Sigmoid colon (tissue), 4 donors: ENCODE data around the gene SLC39A11.

Experiments
- POLR2A ChIP-seq, 2 donors: fragments of 450-650 bp; IDR thresholded peaks; one replicate each; pipeline ENCODE4 v1.6.1; 2016; ENCODE audit warnings: antibody characterized with exemption in 2 of 2, mild to moderate bottlenecking in 2 of 2, moderate library complexity in 2 of 2
- POLR2AphosphoS5 ChIP-seq, 4 donors: sonication (generic); formaldehyde crosslinking; IDR thresholded peaks; one replicate each; pipeline ENCODE4 v1.6.1; 2017; ENCODE audit warnings: antibody characterized with exemption in 4 of 4
- TF ChIP-seq, protein P1 (sequence below), 4 experiments: fragments of 450-650 bp in 3 of 4; fragments of 200-600 bp in 1 of 4; IDR thresholded peaks; one replicate each; pipeline ENCODE4 v1.5.1; 2016 to 2019; ENCODE audit warnings: antibody characterized with exemption in 4 of 4, mild to moderate bottlenecking in 3 of 4, moderate library complexity in 2 of 4

DNA sequence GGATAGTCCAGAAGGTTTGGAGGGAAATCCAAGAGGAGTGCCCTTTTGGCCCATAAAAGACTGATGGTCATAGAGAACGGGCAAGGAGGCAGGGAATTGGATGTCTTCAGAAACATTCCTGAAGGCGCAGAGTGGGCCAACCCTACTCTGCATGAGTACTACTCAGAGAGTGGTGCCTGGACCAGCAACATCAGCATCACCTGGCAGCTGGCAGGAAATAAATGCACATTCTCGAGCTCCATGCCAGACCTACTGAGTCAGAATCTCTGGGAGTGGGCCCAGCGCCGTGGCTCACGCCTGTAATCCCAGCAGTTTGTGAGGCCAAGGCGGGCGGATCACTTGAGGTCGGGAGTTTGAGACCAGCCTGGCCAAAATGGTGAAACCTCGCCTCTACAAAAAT is 27.1 kb upstream of the SLC39A11 start:
- TF ChIP-seq, protein P1, sequence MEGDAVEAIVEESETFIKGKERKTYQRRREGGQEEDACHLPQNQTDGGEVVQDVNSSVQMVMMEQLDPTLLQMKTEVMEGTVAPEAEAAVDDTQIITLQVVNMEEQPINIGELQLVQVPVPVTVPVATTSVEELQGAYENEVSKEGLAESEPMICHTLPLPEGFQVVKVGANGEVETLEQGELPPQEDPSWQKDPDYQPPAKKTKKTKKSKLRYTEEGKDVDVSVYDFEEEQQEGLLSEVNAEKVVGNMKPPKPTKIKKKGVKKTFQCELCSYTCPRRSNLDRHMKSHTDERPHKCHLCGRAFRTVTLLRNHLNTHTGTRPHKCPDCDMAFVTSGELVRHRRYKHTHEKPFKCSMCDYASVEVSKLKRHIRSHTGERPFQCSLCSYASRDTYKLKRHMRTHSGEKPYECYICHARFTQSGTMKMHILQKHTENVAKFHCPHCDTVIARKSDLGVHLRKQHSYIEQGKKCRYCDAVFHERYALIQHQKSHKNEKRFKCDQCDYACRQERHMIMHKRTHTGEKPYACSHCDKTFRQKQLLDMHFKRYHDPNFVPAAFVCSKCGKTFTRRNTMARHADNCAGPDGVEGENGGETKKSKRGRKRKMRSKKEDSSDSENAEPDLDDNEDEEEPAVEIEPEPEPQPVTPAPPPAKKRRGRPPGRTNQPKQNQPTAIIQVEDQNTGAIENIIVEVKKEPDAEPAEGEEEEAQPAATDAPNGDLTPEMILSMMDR (IDR thresholded peaks at IDR 0.05): no peak
- no peak for TF ChIP-seq POLR2AphosphoS5 (IDR thresholded peaks at IDR 0.05)
- TF ChIP-seq POLR2A (IDR thresholded peaks at IDR 0.05): no peak
